GM18520 (cell line): ENCODE data around the gene KRT74.

Experiments used
- ATAC-seq: cut with Tn5 transposase; IDR thresholded peaks from one replicate; pipeline ENCODE4 v1.9.1; 2021; ENCODE audit not compliant: unreplicated experiment

The KRT74 gene

DNA sequence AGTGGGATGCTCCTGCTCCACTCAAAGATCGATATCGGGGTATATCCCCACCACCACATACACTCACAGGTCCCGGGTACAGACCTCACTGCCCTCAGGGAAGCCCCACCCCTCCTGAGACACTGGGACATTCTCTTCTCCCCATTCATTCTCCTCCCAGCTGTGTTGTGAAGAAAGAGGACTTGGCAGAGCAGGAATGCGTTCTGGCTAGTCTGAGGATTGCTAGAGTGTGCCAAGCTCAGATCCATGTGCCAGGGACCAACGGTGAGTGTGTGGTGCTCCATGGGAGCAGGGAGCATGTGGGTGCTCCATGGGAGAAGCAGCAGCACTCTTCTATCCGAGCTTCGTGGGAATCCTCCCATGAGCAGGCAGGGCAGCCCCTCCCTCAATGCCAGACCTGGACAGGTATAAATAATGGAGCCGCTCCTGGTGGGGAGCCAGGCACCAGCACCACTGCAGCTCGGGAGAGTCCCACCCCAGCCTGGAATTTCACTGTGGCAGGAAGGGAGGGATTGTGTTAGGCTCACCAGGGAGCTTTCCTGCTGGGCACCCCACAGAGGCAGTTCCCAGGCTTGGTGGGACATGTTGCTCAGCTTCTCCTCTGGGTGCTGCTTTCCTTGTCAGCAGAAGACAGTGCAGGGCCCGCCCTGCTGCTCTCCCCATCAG lies 51.2 kb downstream of the KRT74 start:
- no peak for ATAC-seq

DNA sequence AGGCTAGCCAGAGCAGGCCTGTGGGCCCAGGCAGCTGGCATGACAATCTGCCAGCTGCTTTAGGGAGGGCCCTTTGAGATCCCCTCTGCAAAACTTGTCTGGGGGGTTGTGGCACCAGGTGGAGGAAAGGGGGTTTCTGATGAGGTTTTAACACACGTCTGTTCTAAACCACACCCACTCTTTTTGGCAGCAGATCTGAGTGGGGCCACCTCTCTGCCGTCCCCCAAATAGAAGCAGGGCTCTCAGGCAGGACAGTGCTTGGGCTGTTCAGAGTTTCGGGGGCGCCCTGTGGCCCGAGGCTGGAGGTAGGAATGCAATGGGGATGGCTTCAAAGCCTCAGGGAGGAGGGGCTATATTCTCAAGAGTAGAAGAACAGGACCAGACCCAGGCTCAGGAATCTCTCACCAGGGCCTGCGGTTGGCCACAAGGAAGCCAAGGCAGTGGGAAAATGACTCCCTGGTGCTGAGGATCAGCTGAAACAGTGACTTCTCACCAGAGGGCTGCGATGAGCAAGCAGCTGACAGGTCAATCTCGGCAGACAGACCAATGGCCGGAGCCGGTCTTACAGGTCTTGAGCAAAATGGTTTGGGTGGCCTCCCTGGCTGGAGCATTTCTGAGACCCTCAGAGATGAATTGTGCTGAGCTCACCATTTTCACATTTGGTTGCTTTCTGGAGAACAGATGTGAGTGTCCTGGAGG lies 51.9 kb downstream of the KRT74 start:
- no peak for ATAC-seq

DNA sequence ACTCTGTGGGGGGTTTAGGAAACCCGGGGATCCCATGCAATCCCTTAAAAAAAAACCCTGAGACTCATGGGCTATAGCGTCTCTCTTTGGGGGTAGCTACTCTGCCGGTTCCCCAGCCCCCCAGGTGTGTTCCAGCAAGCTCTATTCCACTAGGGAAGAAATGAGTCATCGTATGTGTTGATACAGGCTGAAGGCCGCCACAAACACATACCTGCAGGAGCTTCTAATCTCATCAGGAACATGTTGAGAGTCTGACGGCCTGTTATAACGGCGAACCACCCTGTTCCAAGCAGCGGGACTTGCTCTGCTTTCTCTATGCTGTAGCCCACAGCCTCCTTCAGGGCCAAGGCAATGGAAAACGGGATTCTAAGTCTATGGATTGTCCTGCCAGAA lies 52.5 kb downstream of the KRT74 start:
- ATAC-seq = no peak

DNA sequence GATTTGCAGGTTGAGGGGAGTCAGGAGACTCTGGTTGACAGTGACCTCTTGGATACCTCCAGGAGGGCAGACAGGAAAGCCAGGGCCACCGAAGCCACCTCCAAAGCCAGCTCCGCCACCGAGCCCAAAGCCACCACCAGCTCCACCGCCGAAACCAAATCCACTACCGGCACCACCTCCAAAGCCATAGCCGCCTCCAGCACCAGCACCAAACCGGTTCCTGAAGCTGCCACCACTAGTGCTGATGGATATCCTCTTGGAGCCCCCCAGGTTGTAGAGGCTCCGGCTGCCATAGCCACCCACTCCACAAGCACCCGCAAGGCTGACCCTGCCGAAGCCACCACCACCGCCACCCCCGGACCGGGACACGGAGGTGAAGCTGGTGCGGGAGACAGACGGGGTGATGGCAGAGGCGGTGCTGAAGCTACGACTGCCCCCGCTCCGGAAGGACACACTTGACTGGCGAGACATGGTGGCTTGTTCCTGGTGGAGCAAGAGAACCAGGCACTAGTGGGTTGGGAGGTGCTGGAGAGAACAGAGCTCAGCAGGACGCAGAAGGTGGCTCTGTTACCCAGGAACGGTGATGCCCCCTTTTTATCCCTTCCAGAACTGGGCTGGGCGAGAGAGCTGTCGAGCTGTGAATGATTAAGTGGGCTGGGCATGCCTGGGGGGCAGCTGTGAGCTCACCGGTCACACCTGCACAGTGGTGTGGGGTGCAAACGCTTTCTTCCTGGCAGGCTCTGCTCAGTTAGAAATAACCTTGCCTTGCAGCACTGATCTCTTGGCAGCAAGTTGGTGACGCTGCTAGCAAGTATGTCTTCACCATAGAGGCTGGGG lies 53.6 kb downstream of the KRT74 start, which contains the start of gene KRT5:
KRT5 (minus strand) TSS at position 569 of the 837 bp plus-strand sequence; CDS start at position 471, 98 bp downstream.
- no peak for ATAC-seq

DNA sequence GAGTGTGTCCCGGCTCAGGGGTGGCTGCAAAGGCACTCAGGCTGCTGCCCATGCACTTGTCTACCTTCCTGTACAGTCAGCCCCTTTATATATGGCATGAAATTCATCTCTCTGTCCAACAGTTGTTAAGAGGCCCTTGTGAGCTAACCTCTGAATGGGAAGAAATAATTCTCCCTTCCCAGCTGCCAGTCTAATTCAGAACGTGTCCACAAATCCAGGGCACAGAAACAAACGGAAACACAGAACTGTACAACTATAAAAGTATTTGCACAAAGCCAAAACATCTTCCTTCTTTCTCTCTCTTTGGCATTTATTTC lies 54.3 kb downstream of the KRT74 start:
- no peak for ATAC-seq

DNA sequence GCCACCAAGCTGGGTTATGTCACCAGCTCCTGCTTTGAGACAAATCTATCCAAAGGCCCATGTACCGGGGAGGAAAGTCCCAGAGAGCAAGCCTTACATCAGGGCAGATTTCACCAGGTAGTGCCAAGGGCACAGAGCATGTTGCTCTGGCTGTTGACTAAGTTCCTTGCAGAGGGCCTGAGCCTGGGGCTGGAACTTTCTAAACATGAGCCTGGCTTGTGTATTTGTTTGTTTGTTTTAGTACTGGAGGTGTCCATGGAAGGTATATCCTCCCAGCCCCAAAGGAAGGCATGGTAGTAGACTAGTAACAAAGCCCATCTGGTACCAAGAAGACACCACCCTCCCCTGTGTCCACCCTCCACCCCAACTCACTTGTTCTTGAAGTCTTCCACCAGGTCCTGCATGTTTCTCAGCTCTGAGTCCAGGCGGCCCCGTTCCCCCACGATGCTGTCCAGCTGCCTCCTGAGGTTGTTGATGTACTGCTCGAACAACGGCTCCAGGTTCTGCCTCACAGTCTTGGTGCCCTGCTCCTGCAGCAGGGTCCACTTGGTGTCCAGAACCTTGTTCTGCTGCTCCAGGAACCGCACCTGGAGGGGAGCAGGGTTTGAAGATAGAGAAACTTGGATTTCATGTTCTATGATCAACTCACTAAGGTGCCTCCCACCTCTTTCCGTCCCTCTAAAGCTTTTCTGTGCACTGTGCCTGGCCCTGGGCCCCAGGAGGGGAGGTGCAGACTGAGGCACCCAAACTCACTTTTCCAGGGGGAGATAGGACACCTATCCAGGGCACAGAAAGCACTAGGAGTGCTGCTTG lies 54.9 kb downstream of the KRT74 start:
- ATAC-seq = no peak

DNA sequence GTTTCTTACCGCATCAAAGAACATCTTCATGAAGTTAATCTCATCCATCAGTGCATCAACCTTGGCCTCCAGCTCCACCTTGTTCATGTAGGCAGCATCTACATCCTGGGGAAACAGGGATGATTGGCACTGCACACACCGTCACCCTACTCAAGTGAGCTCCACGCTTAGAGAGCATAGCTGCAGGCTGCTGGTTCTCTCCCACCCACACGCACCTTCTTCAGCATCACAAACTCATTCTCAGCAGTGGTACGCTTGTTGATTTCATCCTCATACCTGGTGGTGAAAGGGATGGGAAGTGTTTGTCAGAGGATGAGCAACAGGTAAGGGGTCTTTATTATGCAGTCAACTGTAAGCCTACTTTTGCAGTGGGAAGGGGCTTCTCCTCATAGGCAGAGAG lies 55.8 kb downstream of the KRT74 start:
- ATAC-seq = no peak

DNA sequence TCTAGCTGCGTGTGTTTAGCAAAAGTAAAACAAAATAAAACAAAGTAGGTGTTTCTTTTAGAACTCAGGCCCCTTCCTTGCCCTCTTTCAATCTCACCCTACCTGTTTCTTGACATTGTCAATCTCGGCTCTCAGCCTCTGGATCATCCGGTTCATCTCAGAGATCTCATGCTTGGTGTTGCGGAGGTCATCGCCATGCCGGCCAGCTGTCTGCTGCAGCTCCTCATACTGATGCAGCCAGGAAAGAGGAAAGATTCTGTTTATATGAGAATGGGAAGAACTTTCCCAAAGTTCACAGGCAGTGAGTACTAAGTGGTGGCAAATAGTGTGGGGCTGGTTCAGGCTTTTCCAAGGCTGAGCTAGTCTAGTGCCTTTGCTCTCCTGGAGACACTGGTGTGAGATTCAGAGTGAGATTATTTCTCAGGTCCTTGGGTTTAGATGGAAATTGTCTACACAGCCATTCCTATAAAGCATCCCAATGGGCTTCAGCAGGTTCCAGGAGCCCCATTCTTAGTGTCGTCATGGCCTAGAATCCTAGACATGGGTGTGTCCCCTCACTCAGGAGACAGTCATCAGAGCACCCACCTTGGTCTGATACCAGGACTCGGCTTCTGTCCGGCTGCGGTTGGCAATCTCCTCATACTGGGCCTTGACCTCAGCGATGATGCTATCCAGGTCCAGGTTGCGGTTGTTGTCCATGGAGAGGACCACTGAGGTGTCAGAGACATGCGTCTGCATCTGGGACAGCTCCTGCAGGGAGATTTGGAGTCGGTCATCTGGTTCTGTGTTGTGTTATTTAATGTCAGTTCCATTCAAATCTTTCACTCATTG lies 56.4 kb downstream of the KRT74 start:
- ATAC-seq = no peak

DNA sequence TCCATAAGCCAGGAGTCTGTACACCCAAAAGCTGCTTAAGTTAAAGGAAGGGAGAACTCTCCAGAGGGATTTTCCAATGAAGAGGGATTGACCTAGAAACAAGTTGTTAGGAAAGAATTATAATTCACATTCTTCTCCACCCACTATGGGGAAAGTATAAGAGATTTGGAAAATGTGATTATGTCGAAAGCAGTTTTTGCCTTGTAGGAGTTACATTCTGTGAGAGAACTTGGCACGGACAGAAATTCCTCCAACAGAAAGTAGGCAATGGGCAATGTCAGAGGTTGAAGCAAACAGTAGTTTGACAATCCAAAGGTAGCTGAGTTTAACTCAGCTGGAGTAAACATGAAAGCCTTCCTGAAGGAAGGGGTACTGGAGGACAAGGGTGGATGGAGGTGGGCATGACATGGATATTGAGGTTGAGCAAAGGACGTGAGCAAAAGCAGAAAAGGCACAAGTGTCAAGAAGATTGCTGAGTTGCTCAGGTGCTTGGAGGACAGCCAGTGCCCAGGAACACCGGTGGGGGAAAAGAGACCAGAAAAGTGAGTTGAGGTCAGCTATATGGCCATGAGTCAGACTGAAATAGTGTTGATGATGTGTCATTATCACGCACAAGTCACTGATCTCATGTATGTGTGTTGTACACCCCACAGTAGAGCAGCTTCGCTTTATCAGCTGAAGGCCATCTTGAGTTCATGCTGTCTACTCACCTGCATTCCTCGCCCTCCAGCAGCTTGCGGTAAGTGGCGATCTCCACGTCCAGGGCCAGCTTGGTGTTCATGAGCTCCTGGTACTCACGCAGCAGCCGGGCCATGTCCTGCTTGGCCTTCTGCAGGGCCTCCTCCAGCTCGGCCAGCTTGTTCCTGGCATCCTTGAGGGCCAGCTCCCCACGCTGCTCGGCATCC lies 57.5 kb downstream of the KRT74 start:
- no peak for ATAC-seq
